ENCODE measurements around the gene TSPAN3.

TSPAN3 gene

GRCh38 chr15:77064539-77065308 is 6.2 kb downstream of the TSPAN3 start:
- no peak for DNase-seq (ENCODE audit: extremely low read depth, low read depth)
- TF ChIP-seq CTCF (IDR thresholded peaks at IDR 0.05; ENCODE audit: low read depth, low read length), result no peak

- no peak for TF ChIP-seq CTCF (IDR thresholded peaks at IDR 0.05; ENCODE audit: low read depth, low read length)
- no peak for DNase-seq (ENCODE audit: extremely low read depth, low read depth)
Measured at GRCh38 chr15:77064063-77064462, 6.8 kb downstream of the TSPAN3 start.

GRCh38 chr15:77063249-77063648 is 7.7 kb downstream of the TSPAN3 start:
- no peak for DNase-seq (ENCODE audit: extremely low read depth, low read depth)

GRCh38 chr15:77060546-77060945 is 10.4 kb downstream of the TSPAN3 start:
- DNase-seq (ENCODE audit: extremely low read depth, low read depth), result no peak
- no peak for TF ChIP-seq CTCF (IDR thresholded peaks at IDR 0.05; ENCODE audit: low read depth, low read length)

More at GRCh38 chr15:77063249-77063648, 7.7 kb downstream of the TSPAN3 start:
- TF ChIP-seq CTCF (IDR thresholded peaks at IDR 0.05; ENCODE audit: low read depth, low read length), result no peak

- no peak for TF ChIP-seq CTCF (IDR thresholded peaks at IDR 0.05; ENCODE audit: low read depth, low read length)
- no peak for DNase-seq (ENCODE audit: extremely low read depth, low read depth)
Measured at GRCh38 chr15:77059786-77060361, 11.0 kb downstream of the TSPAN3 start.

- TF ChIP-seq CTCF (IDR thresholded peaks at IDR 0.05; ENCODE audit: low read depth, low read length), result no peak
Measured at GRCh38 chr15:77058468-77058867, 12.4 kb downstream of the TSPAN3 start.

GRCh38 chr15:77057685-77058084 is 13.2 kb downstream of the TSPAN3 start:
- no peak for TF ChIP-seq CTCF (IDR thresholded peaks at IDR 0.05; ENCODE audit: low read depth, low read length)
- DNase-seq (ENCODE audit: extremely low read depth, low read depth), result no peak

More at GRCh38 chr15:77058468-77058867, 12.4 kb downstream of the TSPAN3 start:
- DNase-seq (ENCODE audit: extremely low read depth, low read depth), result no peak

Measured in AG09319 (cell line).